GM18870 (cell line): ENCODE data around the gene SHC3.

Experiments
- ATAC-seq: cut with Tn5 transposase; IDR thresholded peaks from one replicate; pipeline ENCODE4 v1.9.1; 2021; ENCODE audit warnings: moderate library complexity; ENCODE audit not compliant: unreplicated experiment

Gene SHC3

DNA sequence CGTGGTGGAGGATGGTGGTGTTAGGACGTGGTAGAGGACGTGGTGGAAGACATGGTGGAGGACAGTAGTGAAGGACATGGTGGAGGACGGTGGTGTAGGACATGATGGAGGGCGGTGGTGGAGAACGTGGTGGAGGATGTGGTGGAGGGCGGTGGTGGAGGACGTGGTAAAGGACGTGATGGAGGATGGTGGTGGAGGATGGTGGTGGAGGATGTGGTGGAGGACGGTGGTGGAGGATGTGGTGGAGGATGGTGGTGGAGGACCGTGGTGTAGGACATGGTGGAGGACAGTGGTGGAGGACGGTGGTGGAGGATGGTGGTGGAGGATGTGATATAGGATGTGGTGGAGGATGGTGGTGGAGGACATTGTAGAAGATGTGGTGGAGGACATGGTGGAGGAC lies 119.7 kb downstream of the SHC3 start:
- ATAC-seq: no peak

- no peak for ATAC-seq
Measured at GRCh38 chr9:89054865-89055495, 123.6 kb downstream of the SHC3 start.

- no peak for ATAC-seq
Measured at GRCh38 chr9:89053301-89053700, 125.3 kb downstream of the SHC3 start.

DNA sequence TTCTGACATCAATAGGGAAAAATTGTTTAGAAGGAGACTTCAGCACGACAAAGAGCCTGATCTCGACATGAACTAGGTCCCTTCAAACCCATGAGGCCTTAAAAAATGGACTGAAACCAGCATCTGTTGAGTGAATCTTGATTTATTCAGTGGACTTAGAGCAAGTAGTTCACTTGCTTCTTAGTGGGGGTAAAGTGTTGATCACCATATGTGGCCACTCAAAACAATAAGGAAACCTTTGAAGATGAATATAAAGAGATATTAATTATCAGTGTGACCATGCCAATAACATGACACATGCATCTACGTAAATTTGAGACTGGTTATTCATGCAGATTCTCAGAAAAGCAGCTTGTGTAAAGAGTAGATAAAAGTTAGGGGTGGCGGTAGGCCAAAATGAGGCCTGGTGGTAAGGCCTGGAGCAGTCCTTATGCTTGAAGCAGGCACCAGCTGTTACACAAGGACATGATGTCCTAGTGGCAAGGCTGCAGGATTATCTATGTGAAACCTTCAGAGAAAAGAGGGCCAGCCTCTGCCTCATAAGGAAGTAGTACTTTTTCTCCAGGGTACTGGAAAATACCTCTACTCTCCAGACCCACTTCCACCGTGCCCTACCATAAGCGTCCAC lies 126.0 kb downstream of the SHC3 start:
- ATAC-seq: no peak

DNA sequence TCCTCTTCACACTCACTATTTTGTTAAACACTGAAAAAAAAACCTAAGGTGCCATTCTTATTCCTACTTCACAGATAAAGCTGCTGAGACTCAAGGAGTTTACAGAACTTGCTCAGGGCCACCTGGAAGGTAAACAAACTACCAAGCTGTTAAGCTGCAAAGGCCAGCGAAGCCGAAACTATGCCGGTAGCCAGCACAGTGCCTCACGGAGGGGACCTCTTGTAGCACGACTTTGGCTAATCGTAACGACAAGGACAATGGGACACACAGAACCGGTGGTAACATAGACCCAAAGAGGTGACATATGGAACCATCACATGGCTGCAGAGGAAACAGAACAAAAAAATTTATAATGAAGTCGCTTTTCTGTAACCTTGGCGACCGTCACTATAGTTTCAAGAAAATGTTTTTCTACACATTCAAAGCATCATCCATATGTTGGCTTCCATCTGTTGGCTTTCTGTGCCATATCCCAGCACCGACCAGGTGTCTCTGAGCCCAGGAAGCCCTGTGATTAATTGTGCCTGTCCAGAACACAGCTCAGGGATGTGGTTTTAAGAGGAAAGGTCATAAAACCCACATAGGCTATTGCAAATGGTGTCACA lies 127.1 kb downstream of the SHC3 start:
- ATAC-seq: no peak

DNA sequence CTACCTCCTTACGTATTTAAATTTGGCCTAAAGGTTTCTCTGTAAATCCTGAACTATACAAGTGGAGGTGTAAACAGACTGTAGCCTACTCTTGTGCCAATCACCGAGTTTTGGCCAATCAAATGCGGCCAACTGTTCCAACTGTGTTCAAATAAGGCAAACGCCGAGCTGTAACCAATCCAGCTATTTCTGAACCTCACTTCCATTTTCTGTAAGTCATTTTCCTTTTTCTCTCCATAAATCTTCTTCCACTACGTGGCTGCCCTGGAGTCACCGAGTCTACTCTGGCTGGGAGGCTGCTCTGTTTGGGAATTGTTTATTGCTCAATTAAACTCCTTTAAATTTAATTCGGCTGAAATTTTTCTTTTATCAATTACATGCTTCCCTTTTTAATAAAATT lies 129.0 kb downstream of the SHC3 start:
- ATAC-seq: no peak

GRCh38 chr9:89048616-89049015 lies 130.0 kb downstream of the SHC3 start:
- ATAC-seq: no peak

- ATAC-seq: no peak
Measured at GRCh38 chr9:89047667-89048066, 131.0 kb downstream of the SHC3 start.

DNA sequence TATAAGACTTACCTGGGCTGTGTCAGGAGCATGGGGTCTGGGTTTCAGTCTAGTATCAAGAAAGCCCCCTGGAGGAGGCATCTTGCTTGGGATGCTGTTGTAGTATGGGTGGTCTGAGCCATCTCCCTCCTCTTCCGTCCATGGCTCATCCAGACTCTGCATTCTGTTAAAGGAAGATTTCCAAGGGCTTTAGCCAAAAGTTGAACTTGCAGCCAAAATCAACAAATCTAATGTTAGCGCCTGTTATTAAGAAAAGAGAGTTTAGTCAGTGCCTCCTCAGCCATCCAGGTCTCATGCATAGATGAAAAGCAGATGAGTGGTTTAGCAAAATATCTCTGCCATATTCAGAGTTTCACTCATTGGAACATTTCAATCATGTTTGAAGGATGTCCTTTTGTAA lies 131.8 kb downstream of the SHC3 start:
- no peak for ATAC-seq

GRCh38 chr9:89044881-89045280 lies 133.7 kb downstream of the SHC3 start:
- ATAC-seq: no peak

DNA sequence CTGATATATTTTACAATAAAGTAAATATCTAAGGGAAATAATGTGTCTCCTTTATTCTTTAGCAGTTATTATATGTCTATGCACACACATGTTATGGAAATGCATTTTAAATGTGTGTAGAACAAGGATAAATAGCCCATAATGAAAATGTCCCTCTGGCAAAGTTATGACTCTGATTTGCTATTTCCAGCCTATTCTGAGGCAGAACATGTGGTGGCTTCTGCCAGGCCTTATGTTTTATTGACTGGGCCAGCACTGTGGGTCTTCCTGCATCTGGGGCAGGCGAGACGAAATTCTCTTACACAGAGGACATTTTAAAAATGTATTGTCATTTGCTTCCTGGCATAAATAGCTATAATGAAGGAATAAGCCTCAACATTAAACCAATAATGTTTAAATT lies 134.5 kb downstream of the SHC3 start:
- ATAC-seq: no peak

- no peak for ATAC-seq
Measured at GRCh38 chr9:89042984-89043383, 135.6 kb downstream of the SHC3 start.

GRCh38 chr9:89039664-89040063 lies 139.0 kb downstream of the SHC3 start:
- ATAC-seq: no peak

GRCh38 chr9:89039104-89039465 lies 139.5 kb downstream of the SHC3 start:
- ATAC-seq: no peak

DNA sequence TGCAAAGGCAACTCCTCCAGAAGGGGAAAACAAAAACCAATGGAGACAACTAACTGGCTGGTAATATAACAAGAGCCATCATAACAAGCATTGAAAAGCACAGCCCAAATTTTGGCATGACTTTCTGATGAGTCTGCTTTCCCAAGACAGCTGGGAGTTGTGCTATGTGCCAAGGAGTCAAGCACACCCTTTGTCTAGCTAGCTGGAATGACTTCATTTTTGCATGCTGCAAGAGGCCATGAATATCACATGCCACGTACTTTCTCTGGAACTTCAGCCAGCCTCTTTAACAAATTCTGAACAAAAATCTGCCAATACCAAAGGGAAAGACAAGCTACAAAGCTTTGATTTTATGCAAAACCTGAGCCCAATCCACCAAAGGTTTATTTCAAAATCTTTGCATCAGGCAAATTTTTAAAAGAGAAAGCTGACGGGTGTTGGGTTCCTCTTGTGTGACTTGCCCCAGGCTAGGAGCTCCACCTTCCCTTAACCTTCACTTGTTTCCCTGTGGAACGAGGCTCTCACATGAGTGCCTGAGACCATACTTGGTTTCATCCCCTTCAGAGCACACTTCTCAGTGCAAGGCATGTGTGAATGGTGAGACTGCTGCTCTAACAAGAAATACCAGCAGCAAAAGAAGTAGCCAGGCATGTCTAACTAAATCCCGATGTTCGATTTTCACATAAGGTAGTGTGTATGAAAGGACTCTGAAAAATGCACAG lies 140.1 kb downstream of the SHC3 start:
- no peak for ATAC-seq

GRCh38 chr9:89037891-89038290 lies 140.7 kb downstream of the SHC3 start:
- no peak for ATAC-seq

DNA sequence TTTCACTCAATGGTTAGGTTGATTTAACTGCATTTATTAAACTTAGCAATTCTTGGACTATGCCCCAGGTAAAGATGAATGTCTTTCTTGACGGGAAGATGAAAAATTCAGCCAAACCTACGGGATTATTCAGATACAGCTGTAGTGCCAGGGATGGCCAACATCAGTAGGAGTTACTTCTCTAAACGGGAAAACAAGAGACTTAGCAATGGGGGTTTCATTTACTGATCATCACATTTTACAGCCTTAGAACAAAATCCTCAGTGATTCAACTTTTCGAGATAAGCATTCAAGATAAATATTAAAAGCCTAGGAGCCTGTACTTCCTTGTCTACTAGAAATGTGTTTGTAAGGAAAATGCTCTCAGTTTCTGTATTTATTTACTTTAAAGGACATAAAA lies 141.3 kb downstream of the SHC3 start:
- no peak for ATAC-seq

DNA sequence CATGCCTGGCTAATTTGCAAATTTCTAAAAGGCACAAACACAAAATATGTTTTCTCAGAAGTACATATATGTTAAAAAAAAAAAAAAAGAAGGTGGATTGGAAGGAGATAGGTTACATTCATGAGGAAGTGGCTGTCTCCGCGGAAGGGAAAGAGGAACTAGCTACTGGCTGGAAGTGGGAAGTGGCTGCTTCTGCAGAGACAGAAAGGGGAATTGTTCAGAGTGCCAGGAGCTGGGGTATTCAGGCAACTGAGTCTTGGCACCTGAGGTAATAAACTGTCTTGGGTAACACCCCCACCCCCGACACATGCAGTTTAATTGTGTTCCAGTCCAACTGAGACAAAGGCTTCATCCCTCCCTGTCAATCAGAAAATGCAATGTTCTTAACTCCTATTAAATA lies 141.7 kb downstream of the SHC3 start:
- no peak for ATAC-seq

DNA sequence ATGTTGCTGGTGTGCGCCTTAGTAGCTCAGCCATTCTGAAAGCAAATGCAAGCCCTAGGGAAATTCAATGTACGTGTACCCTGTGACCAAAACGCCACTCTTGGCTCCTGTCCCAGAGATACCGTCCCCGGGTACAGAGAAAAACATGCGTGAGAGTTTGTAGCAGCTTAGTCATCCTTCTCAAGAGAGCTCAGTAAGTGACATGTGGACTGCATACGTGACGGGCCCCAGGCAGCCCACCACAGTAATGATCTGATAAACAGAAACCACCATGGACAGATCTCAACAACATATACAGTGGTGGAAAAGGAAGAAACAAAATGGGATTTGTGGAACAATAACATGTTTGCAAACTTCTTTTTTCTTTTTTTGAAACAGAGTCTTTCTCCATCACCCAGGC lies 142.2 kb downstream of the SHC3 start:
- ATAC-seq: no peak

DNA sequence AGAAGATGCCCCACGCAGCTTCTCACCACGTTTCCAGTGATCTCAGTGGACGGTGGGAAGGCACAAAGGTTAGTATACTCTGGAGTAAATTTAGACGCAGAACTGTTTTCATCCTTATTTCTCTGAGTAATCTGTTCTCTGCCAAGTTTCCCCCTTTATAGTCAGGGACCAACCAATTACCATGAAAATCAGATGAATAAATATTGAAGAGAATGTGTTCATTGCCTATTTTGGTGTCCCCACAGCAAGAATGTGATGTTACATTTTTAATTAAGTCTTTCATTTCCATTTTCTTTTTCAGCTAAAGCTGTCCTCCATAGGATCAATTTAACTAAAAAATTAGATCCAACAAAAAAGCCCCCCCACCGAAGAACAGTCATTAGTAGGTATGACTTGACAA lies 146.0 kb downstream of the SHC3 start:
- ATAC-seq: no peak

DNA sequence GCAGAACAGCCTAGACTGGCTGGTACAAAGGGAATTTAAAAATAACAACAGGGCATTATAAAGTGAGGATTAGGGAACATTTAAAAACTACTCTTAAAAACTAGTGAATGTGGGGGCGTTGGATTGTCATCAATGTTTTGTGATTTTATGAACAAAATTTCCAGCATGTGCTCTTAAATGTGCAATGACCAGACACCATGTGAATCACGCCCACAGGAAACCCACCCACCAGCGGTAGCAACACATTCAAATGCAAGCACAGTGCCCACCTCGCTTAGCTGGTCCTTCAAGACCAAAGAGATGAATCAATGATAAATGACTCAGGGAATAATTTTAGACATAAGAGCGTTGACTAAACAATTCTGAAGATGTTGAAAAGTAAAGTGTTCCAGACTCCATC lies 146.4 kb downstream of the SHC3 start:
- no peak for ATAC-seq

DNA sequence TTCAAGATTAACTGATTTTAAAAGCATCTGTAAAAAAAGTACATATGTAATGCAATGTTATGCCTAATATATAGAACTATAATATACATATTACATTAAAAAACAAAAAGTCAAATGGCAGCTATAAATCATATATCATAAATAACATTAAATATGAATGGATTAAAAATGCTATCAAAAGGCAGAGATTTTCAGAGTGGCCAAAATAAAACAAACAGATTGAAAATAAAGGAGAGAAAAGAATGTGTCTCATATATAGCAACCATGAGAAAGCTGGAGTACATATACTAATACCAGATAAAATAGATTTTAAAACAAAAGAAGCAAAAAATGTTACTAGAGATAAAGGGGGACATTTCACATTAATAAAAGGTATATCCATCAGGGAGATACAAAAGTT lies 148.8 kb downstream of the SHC3 start:
- ATAC-seq: no peak
